IPS-NIHi11 (cell line): ENCODE results near the gene SIGLEC6.
A peak's percentile ranks its signal among the peaks of the same experiment; 100 is the strongest.

Experiments used
- DNase-seq: peaks from one replicate; pipeline ENCODE4 v3.0.0; 2012; ENCODE audit warnings: mixed read lengths, low spot score

Gene SIGLEC6

GRCh38 chr19:51548213-51548651 is 16.8 kb upstream of the SIGLEC6 start:
- no peak for DNase-seq

GRCh38 chr19:51547397-51548212 is 16.1 kb upstream of the SIGLEC6 start:
- no peak for DNase-seq

- DNase-seq: no peak
Observed at GRCh38 chr19:51546650-51547396, 15.4 kb upstream of the SIGLEC6 start.

- DNase-seq: no peak
Observed at GRCh38 chr19:51546107-51546649, 14.7 kb upstream of the SIGLEC6 start.

GRCh38 chr19:51544038-51544437 is 12.6 kb upstream of the SIGLEC6 start:
- DNase-seq: no peak

GRCh38 chr19:51542699-51543098 is 11.2 kb upstream of the SIGLEC6 start:
- no peak for DNase-seq

GRCh38 chr19:51541458-51542357 is 10.2 kb upstream of the SIGLEC6 start:
- no peak for DNase-seq

- no peak for DNase-seq
Observed at GRCh38 chr19:51539821-51540366, 8.4 kb upstream of the SIGLEC6 start.

GRCh38 chr19:51535535-51535934 is 4.1 kb upstream of the SIGLEC6 start:
- DNase-seq: no peak

GRCh38 chr19:51530616-51531015 is 854 bp downstream of the SIGLEC6 start:
- DNase-seq: no peak

- DNase-seq: no peak
Observed at GRCh38 chr19:51529301-51529700, 2.2 kb downstream of the SIGLEC6 start.

GRCh38 chr19:51525651-51526050 is 5.8 kb downstream of the SIGLEC6 start:
- DNase-seq: no peak

GRCh38 chr19:51524666-51525264 is 6.7 kb downstream of the SIGLEC6 start:
- no peak for DNase-seq

- DNase-seq: no peak
Observed at GRCh38 chr19:51521781-51522180, 9.7 kb downstream of the SIGLEC6 start.

- DNase-seq: no peak
Observed at GRCh38 chr19:51521357-51521756, 10.1 kb downstream of the SIGLEC6 start.

GRCh38 chr19:51520728-51521127 is 10.7 kb downstream of the SIGLEC6 start:
- no peak for DNase-seq

- peak; percentile 67 for DNase-seq
Observed at GRCh38 chr19:51514866-51515481, 16.5 kb downstream of the SIGLEC6 start.

GRCh38 chr19:51513968-51514367 is 17.5 kb downstream of the SIGLEC6 start:
- DNase-seq: no peak

GRCh38 chr19:51511353-51511752 is 20.1 kb downstream of the SIGLEC6 start:
- DNase-seq: peak; percentile 79

- no peak for DNase-seq
Observed at GRCh38 chr19:51509823-51510660, 21.4 kb downstream of the SIGLEC6 start.
